Cerebellar cortex (tissue), 1 donor: Measurements from ENCODE around the gene NUP210.
A peak's percentile ranks its signal among the peaks of the same experiment; 100 is the strongest.
"Not testable (repeated sequence)": the region's sequence is repeated elsewhere in the genome, so short reads cannot be mapped to it uniquely, and the experiment has no call there.

Experiments
- DNase-seq: peaks from one replicate; pipeline ENCODE4 v3.0.0-alpha.2; 2015; ENCODE audit warnings: low spot score

NUP210 gene

GRCh38 chr3:13406190-13406589 is 13.9 kb downstream of the NUP210 start:
- no peak for DNase-seq

GRCh38 chr3:13405614-13406013 is 14.5 kb downstream of the NUP210 start:
- DNase-seq, result no peak

- DNase-seq, result no peak
Observed at GRCh38 chr3:13404626-13405452, 15.3 kb downstream of the NUP210 start.

- no peak for DNase-seq
Observed at GRCh38 chr3:13403847-13404246, 16.3 kb downstream of the NUP210 start.

- no peak for DNase-seq
Observed at GRCh38 chr3:13403213-13403819, 16.8 kb downstream of the NUP210 start.

- DNase-seq, result peak; percentile 18
Observed at GRCh38 chr3:13401149-13401548, 19.0 kb downstream of the NUP210 start.

GRCh38 chr3:13400114-13400673 is 19.9 kb downstream of the NUP210 start:
- DNase-seq, result no peak

- DNase-seq, result no peak
Observed at GRCh38 chr3:13399603-13400002, 20.5 kb downstream of the NUP210 start.

- DNase-seq, result no peak
Observed at GRCh38 chr3:13397316-13397715, 22.8 kb downstream of the NUP210 start.

- DNase-seq, result no peak
Observed at GRCh38 chr3:13394363-13394762, 25.8 kb downstream of the NUP210 start.

GRCh38 chr3:13393427-13394360 is 26.4 kb downstream of the NUP210 start:
- no peak for DNase-seq

GRCh38 chr3:13391308-13391707 is 28.8 kb downstream of the NUP210 start:
- no peak for DNase-seq

- DNase-seq, result no peak
Observed at GRCh38 chr3:13389378-13389777, 30.7 kb downstream of the NUP210 start.

- no peak for DNase-seq
Observed at GRCh38 chr3:13388816-13389215, 31.3 kb downstream of the NUP210 start.

GRCh38 chr3:13385373-13385965 is 34.7 kb downstream of the NUP210 start:
- DNase-seq, result no peak

GRCh38 chr3:13380971-13381370 is 39.2 kb downstream of the NUP210 start:
- DNase-seq, result no peak

- DNase-seq, result no peak
Observed at GRCh38 chr3:13379201-13379830, 40.8 kb downstream of the NUP210 start.

- no peak for DNase-seq
Observed at GRCh38 chr3:13378155-13378554, 42.0 kb downstream of the NUP210 start.

GRCh38 chr3:13377741-13378140 is 42.4 kb downstream of the NUP210 start:
- DNase-seq, result not testable (repeated sequence)

GRCh38 chr3:13377021-13377420 is 43.1 kb downstream of the NUP210 start:
- DNase-seq, result no peak

GRCh38 chr3:13376091-13376490 is 44.0 kb downstream of the NUP210 start:
- DNase-seq, result no peak
